HG02763 (cell line): Measurements from ENCODE around the gene SCARB1.

Experiments used
- ATAC-seq: cut with Tn5 transposase; IDR thresholded peaks from one replicate; pipeline ENCODE4 v1.9.1; 2021; ENCODE audit warnings: mild to moderate bottlenecking, moderate library complexity; ENCODE audit not compliant: unreplicated experiment

Gene SCARB1

DNA sequence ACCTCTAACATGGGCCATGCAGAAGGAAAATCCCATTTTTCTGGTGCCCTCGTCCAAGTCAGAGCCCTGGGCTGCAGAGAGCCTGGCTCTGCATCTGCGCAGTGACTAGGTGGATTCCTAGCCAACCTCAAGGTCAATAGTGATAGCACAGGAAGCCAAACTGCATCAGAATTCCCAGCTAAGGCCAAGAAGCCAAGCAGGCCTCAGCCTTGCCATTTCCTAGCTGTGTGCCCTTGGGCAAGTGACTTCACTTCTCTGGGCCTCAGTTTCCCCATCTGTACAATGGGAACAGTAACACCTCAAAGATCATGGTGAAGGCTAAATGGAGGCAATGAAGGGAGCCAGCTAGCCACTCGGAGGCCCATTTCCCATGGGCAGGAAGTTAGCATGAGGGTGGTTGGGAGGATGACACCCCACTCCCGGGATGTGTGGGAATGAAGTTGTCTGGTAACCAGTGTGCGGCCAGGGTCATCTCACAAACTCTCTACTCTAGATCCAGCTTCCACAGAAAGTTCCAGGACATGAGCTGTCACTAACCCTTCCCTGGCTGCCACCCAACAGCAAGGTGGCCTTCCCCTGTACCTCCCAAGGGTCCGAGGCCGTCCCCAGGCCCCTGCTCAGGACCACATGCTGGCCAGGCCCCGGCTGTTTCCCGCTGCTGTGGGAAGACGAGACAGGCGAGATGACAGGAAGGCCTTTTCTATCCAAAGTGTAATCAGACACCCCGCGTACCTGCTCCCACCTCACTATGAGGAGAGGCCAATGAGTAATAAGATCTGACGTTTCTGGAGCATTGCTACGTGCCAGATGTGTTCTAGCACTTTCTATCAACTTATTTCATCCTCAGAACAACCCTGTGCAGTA lies 125.7 kb downstream of the SCARB1 start:
- ATAC-seq, result no peak

DNA sequence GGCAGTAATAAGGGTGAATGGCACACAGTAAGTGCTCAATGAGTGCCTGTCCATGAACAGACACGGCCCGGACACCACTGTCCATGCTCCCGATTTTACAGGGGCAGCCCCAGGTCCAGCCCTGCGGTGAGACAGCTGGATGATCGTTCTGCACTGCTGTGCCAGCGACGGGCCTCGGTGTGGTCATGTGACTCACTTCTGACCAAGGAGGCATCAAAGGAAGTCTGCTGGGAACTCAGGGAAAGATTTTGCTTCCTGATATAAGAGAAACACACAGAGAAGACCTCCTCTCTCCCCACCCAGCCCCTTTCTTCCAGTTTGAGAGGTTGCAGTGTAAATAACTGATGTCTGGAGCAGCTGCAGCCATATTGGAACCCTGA lies 126.6 kb downstream of the SCARB1 start:
- no peak for ATAC-seq

GRCh38 chr12:124736115-124737039 lies 127.3 kb downstream of the SCARB1 start:
- no peak for ATAC-seq

- ATAC-seq, result no peak
Measured at GRCh38 chr12:124734224-124734788, 129.4 kb downstream of the SCARB1 start.

- no peak for ATAC-seq
Measured at GRCh38 chr12:124733086-124733485, 130.6 kb downstream of the SCARB1 start.

- no peak for ATAC-seq
Measured at GRCh38 chr12:124732275-124733075, 131.2 kb downstream of the SCARB1 start.

DNA sequence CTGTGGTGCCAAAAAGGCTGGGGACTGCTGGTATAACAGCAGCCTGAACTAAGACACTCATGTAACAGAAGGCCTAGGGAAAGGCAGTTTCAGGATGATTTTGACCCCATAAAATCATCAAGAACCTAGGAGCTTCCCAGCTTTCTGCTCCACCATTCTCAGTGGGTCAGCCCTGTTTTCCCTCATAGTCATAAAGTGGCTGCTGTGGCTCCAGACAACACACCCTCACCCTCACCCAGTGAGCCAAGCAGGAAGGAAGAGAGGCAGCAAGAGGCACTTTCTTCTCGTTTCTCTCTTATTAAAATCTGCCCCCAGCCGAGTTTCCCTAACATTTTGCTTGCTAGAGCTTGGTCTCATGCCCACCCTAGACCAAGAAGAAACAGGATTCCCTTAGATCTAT lies 131.8 kb downstream of the SCARB1 start:
- ATAC-seq, result no peak

DNA sequence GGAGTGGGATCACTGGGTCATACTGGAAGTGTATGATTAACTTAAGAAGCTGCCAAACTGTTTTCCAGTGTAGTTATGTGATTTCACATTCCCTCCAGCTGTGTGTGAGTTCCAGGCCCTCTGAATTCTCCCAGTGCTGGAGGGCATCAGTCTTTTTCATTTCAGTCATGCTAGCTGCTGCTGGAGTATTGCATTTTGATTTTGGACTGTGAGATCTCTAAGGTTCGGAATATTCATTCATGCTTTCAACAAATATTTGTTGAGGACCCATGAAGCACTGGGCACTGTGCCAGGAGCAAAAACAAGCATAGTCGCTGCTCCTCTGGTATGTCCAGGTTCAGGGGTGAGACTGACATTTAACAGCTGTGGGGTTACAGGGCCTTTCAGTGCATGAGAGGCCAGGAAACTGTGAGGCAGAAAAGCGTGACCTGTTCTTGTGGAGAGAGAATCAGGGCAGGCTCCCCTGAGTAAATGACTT lies 133.2 kb downstream of the SCARB1 start:
- ATAC-seq, result no peak

DNA sequence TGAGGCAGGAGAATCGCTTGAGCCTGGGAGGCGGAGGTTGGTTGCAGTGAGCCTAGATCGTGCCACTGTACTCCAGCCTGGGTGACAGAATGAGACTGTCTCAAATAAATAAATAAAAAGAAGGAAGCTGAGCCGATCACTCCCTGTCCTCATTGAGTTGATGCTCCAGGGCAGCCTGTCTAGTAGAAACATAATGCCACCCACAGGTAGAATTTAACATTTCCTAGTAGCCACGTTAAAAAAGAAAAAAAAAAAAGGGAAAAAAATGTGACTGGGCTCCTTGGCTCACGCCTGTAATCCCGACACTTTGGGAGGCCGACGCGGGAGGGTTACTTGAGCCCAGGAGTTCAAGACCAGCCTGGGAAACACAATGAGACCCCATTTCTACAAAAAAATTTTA lies 135.7 kb downstream of the SCARB1 start:
- no peak for ATAC-seq

DNA sequence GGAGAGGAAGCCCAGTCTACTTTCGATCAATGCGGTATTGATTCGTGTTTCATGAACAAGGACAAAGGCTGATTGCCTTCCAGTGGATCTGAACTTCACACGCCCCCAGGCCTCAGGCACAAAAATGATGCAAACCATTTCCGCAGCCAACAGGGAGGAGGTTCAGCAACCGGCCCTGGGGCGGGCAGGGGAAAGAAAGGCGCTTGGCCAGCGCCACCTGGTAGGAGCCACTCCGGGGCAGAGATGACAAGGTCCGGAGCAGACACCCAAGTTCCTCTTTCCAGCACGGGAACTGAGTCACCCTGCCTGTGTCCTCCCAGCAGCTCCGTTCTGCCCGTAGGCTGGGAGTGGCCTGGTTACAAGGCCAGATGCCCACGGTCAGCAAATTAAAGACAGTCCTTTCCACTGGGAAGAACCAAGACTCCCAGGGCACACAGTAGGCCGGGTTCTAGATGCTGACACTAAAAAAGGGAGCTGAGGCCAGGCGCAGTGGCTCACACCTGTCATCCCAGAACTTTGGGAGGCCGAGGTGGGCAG lies 136.3 kb downstream of the SCARB1 start:
- ATAC-seq, result no peak
